NCI-H2081 treated with DMSO at 0.1 percent for 48 hours (cell line): ENCODE measurements around the gene CFAP20.

ENCODE experiments used
- DNase-seq: peaks from one replicate; lab custom pipeline; 2025; lab: John Stamatoyannopoulos, UW

CFAP20 gene

GRCh38 chr16:58129097-58129936 is at the start of gene CFAP20:
CFAP20 (minus strand) TSS chr16:58129381; CDS start chr16:58129115, 266 bp downstream.
- DNase-seq: peak; percentile 86

- DNase-seq: no peak
These were observed 48.2 kb upstream of the CFAP20 start for GRCh38 chr16:58177353-58177710.

- no peak for DNase-seq
These were observed 47.6 kb upstream of the CFAP20 start for GRCh38 chr16:58176608-58177352.

- no peak for DNase-seq
These were observed 41.0 kb upstream of the CFAP20 start for GRCh38 chr16:58170223-58170622.

GRCh38 chr16:58160855-58161254 is 31.7 kb upstream of the CFAP20 start:
- no peak for DNase-seq

GRCh38 chr16:58158725-58159124 is 29.5 kb upstream of the CFAP20 start:
- DNase-seq: no peak

- DNase-seq: no peak
These were observed 28.9 kb upstream of the CFAP20 start for GRCh38 chr16:58157951-58158540.

- no peak for DNase-seq
These were observed 28.1 kb upstream of the CFAP20 start for GRCh38 chr16:58157239-58157638.

GRCh38 chr16:58155839-58156238 is 26.7 kb upstream of the CFAP20 start:
- no peak for DNase-seq

GRCh38 chr16:58154345-58154744 is 25.2 kb upstream of the CFAP20 start:
- DNase-seq: no peak

GRCh38 chr16:58152246-58152868 is 23.2 kb upstream of the CFAP20 start:
- DNase-seq: no peak

GRCh38 chr16:58148526-58148925 is 19.3 kb upstream of the CFAP20 start:
- no peak for DNase-seq

GRCh38 chr16:58148099-58148498 is 18.9 kb upstream of the CFAP20 start:
- no peak for DNase-seq

GRCh38 chr16:58138852-58139251 is 9.7 kb upstream of the CFAP20 start:
- no peak for DNase-seq

GRCh38 chr16:58137581-58137980 is 8.4 kb upstream of the CFAP20 start:
- no peak for DNase-seq

- DNase-seq: no peak
These were observed 477 bp downstream of the CFAP20 start for GRCh38 chr16:58128711-58129096.

- no peak for DNase-seq
These were observed 975 bp downstream of the CFAP20 start for GRCh38 chr16:58128181-58128631.

- DNase-seq: no peak
These were observed 1.5 kb downstream of the CFAP20 start for GRCh38 chr16:58127634-58128033.

GRCh38 chr16:58127033-58127556 is 2.1 kb downstream of the CFAP20 start:
- DNase-seq: no peak

- DNase-seq: no peak
These were observed 2.7 kb downstream of the CFAP20 start for GRCh38 chr16:58126451-58126961.

- no peak for DNase-seq
These were observed 3.3 kb downstream of the CFAP20 start for GRCh38 chr16:58125781-58126335.

GRCh38 chr16:58125041-58125440 is 4.1 kb downstream of the CFAP20 start:
- DNase-seq: no peak
